ENCODE data around the gene SAMD7.
A peak's percentile ranks its signal among the peaks of the same experiment; 100 is the strongest.

SAMD7 gene

GRCh38 chr3:169965562-169966427 lies 54.4 kb downstream of the SAMD7 start:
- peak overlapping the region; percentile 79 for H3K4me3 ChIP-seq (ENCODE audit: low read depth, low read length)
- TF ChIP-seq, protein P1, sequence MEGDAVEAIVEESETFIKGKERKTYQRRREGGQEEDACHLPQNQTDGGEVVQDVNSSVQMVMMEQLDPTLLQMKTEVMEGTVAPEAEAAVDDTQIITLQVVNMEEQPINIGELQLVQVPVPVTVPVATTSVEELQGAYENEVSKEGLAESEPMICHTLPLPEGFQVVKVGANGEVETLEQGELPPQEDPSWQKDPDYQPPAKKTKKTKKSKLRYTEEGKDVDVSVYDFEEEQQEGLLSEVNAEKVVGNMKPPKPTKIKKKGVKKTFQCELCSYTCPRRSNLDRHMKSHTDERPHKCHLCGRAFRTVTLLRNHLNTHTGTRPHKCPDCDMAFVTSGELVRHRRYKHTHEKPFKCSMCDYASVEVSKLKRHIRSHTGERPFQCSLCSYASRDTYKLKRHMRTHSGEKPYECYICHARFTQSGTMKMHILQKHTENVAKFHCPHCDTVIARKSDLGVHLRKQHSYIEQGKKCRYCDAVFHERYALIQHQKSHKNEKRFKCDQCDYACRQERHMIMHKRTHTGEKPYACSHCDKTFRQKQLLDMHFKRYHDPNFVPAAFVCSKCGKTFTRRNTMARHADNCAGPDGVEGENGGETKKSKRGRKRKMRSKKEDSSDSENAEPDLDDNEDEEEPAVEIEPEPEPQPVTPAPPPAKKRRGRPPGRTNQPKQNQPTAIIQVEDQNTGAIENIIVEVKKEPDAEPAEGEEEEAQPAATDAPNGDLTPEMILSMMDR (IDR thresholded peaks at IDR 0.05; ENCODE audit: low read depth, low read length) = no peak

- TF ChIP-seq, protein P1 (IDR thresholded peaks at IDR 0.05; ENCODE audit: low read depth, low read length) = 0 out of 2 replicates have a peak, but pooled peaks have one; percentile 15
- peak within 1 kb of the TSS; percentile 79 for H3K4me3 ChIP-seq (ENCODE audit: low read depth, low read length)
Observed at GRCh38 chr3:169966428-169966950, 55.1 kb downstream of the SAMD7 start, which contains the start of gene SEC62. Gene SEC62 (plus strand): TSS chr3:169966807. CDS start chr3:169966823, 16 bp downstream.

- peak overlapping the region; percentile 79 for H3K4me3 ChIP-seq (ENCODE audit: low read depth, low read length)
- TF ChIP-seq, protein P1 (IDR thresholded peaks at IDR 0.05; ENCODE audit: low read depth, low read length) = no peak
Observed at GRCh38 chr3:169966951-169967915, 55.9 kb downstream of the SAMD7 start.

DNA sequence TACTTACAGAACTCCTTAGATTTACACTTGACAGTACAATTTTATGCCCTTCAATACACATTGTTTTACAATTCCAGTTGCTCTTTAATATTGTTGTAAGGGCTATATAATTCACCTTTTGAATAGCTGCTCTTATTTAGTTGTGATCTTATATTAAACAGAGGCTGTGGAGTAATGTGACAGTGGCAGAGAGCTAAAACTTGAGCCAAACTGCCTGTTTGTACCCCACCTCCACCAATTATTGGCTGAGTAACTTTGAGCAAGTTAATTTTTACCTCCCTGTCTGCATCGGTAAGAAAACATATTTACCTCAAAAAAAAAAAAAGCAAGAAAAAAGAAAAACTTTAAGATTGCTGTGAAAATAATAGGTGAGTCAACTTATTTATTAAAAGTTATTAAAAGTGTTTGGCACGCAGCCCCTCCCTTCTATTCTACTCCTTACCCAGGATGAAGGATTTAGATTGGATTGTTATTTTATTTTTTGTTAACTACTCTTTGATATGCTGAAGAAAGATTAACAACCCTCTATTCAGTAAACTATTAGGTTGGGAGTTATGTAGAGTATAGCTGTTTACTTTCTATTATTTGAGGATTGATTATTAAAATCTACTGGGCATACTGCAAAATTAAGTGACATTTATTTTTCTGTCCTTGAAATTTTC lies 57.0 kb downstream of the SAMD7 start:
- TF ChIP-seq, protein P1 (IDR thresholded peaks at IDR 0.05; ENCODE audit: low read depth, low read length) = no peak
- H3K4me3 ChIP-seq (ENCODE audit: low read depth, low read length) = peak overlapping the region; percentile 79

- TF ChIP-seq, protein P1 (IDR thresholded peaks at IDR 0.05; ENCODE audit: low read depth, low read length) = no peak
- no peak overlapping the region for H3K4me3 ChIP-seq (ENCODE audit: low read depth, low read length)
Observed at GRCh38 chr3:169969174-169970095, 58.1 kb downstream of the SAMD7 start.

DNA sequence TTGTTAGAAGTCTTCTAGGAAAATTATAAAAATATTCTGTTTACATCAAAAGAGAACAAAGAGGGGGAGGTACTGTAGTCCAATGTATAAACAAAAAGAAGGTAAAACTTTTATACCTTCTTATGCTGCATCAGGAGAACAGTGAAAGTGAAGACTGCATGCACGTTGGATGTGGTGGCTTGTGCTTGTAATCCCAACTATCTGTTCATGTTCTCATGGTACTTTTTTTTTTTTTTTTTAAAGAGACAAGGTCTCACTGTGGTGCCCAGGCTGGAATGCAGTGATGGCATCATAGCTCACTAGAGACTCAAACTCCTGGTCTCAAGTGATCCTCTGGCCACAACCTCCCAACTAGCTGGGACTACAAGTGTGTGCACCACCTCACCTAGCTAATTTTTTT lies 59.5 kb downstream of the SAMD7 start:
- TF ChIP-seq, protein P1 (IDR thresholded peaks at IDR 0.05; ENCODE audit: low read depth, low read length) = no peak
- H3K4me3 ChIP-seq (ENCODE audit: low read depth, low read length) = no peak overlapping the region

All from WI38 (cell line).